ENCODE results near the gene UQCRFS1. TPM values are rescaled to one million over a fixed set of nuclear protein-coding genes. Genes with fewer than 3 reads are reported as not detected.

Gene UQCRFS1
- total RNA-seq, 3 donors from 2014 or later, result 45.8 to 57.6 (median 52.3) TPM

- ATAC-seq, result no peak
These were observed 6.5 kb downstream of the UQCRFS1 start for GRCh38 chr19:29206453-29206852.

DNA sequence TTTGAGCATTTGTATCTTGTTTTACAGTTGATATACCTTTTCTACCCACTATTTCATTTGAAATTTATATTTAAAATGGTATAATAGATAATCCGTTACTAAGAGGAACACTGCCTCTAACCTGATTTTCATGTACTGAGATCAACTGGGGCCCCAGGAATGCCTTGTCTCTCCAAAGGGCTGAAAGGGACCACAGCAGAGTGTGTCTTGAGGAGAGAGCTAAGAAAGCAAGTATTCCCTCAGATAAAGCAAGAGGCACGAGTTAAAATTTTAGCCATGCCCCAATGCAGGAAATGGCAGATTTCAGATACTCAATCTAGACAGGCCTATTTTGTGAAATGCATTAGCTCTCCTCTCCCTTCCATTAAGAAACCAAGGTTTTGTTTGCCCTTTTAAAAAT is 10.7 kb downstream of the UQCRFS1 start:
- ATAC-seq (no peak), DNase-seq (no peak)
- Mint-ChIP-seq H3K9me3 (peaks cover 7% of the 10 kb centered on the region), H3K36me3 (ENCODE audit: insufficient read depth) (peaks cover 22% of the 10 kb centered on the region), H3K27me3 (ENCODE audit: low read depth) (no peaks in the 10 kb centered on the region), H3K4me1 (ENCODE audit: low read depth) (peaks cover 10% of the 10 kb centered on the region), H3K4me3 (no peak overlapping the region)

More at GRCh38 chr19:29206453-29206852, 6.5 kb downstream of the UQCRFS1 start:
- Mint-ChIP-seq H3K4me3 (no peak overlapping the region), H3K36me3 (ENCODE audit: insufficient read depth) (peaks cover 38% of the 10 kb centered on the region), H3K4me1 (ENCODE audit: low read depth) (peaks cover 33% of the 10 kb centered on the region), H3K27me3 (ENCODE audit: low read depth) (no peaks in the 10 kb centered on the region), H3K9me3 (peaks cover 4% of the 10 kb centered on the region)
- no peak for DNase-seq

- no peak for DNase-seq
- Mint-ChIP-seq H3K4me1 (ENCODE audit: low read depth) (peaks cover 10% of the 10 kb centered on the region), H3K9me3 (peaks cover 7% of the 10 kb centered on the region), H3K4me3 (no peak overlapping the region), H3K36me3 (ENCODE audit: insufficient read depth) (peaks cover 20% of the 10 kb centered on the region), H3K27me3 (ENCODE audit: low read depth) (no peaks in the 10 kb centered on the region)
- ATAC-seq, result no peak
These were observed 11.1 kb downstream of the UQCRFS1 start for GRCh38 chr19:29201855-29202254.

DNA sequence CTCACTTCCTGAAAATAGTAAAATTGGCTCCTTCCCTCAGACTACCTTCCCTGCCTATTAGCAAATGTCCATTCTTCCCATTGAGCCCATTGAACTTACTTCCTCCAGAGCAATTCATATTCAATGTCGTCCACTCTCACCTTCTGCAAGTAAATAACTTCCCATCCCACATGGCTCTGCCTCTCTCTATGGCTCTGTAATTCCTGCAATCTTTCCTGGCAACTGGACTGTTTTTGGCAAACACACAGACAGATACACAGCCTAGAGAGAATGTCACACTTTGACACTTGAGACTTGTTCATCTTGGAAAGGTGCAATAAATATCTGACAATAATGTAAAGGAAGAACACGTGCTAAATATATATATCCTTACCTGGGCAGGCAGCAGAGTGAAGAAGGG is 18.3 kb downstream of the UQCRFS1 start:
- Mint-ChIP-seq H3K36me3 (ENCODE audit: insufficient read depth) (no peaks in the 10 kb centered on the region), H3K9me3 (peaks cover 7% of the 10 kb centered on the region), H3K27me3 (ENCODE audit: low read depth) (no peaks in the 10 kb centered on the region), H3K4me1 (ENCODE audit: low read depth) (peaks cover 5% of the 10 kb centered on the region), H3K4me3 (no peak overlapping the region)
- ATAC-seq (no peak), DNase-seq (no peak)

DNA sequence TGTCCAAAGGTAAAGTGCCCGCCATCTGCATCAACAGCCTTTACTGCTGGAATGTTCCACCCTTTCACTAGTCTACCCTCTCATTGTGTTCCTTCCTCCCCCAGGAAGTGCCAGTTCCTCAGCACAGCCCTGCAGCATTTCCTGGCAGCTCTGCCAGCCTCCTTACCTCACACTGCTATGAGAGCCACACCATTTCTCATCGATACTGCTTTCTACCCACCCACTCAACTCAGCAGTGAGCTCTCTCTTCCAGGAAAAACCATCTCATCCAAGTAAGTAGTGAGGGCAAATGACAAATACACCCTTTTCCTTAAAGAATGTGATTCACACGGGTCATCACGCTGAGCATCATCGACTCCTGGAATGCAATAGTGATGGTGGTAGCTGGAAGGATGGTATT is 19.8 kb downstream of the UQCRFS1 start:
- ATAC-seq (no peak), DNase-seq (no peak)
- Mint-ChIP-seq H3K4me1 (ENCODE audit: low read depth) (peaks cover 5% of the 10 kb centered on the region), H3K9me3 (peaks cover 4% of the 10 kb centered on the region), H3K4me3 (no peak overlapping the region), H3K27me3 (ENCODE audit: low read depth) (no peaks in the 10 kb centered on the region), H3K36me3 (ENCODE audit: insufficient read depth) (no peaks in the 10 kb centered on the region)

DNA sequence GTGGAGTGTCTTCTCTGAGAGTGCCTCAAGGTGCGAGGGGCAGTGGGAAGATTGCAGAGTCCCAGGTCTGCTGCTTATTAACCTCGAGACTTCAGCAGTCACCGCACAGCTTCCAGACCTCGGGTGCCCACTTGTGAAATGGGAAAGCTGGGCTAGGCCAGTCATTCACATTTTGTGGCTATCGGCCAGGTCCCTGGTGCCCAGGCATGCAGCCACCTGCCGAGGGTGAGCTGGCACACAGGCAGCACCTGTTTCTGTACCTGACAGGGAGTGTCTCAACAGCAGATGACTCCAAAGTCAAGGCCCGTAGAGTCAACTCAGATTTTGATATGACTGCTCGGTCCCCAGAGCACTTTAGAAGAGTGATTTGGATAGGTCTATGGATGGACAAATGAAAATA is 21.9 kb downstream of the UQCRFS1 start:
- H3K9me3 Mint-ChIP-seq, result no peaks in the 10 kb centered on the region
- H3K4me1 Mint-ChIP-seq (ENCODE audit: low read depth), result peaks cover 5% of the 10 kb centered on the region
- H3K27me3 Mint-ChIP-seq (ENCODE audit: low read depth), result peaks cover 2% of the 10 kb centered on the region
- H3K4me3 Mint-ChIP-seq, result no peak overlapping the region
- no peaks in the 10 kb centered on the region for H3K36me3 Mint-ChIP-seq (ENCODE audit: insufficient read depth)
- ATAC-seq (no peak), DNase-seq (no peak)

- Mint-ChIP-seq H3K4me1 (ENCODE audit: low read depth) (peaks cover 5% of the 10 kb centered on the region), H3K36me3 (ENCODE audit: insufficient read depth) (no peaks in the 10 kb centered on the region), H3K4me3 (no peak overlapping the region), H3K27me3 (ENCODE audit: low read depth) (peaks cover 4% of the 10 kb centered on the region), H3K9me3 (no peaks in the 10 kb centered on the region)
- ATAC-seq, result no peak
- no peak for DNase-seq
These were observed 24.0 kb downstream of the UQCRFS1 start for GRCh38 chr19:29189033-29189360.

- Mint-ChIP-seq H3K9me3 (no peaks in the 10 kb centered on the region), H3K4me1 (ENCODE audit: low read depth) (peaks cover 5% of the 10 kb centered on the region), H3K36me3 (ENCODE audit: insufficient read depth) (no peaks in the 10 kb centered on the region), H3K27me3 (ENCODE audit: low read depth) (peaks cover 4% of the 10 kb centered on the region), H3K4me3 (no peak overlapping the region)
- ATAC-seq (no peak), DNase-seq (no peak)
These were observed 24.5 kb downstream of the UQCRFS1 start for GRCh38 chr19:29188289-29189032.

DNA sequence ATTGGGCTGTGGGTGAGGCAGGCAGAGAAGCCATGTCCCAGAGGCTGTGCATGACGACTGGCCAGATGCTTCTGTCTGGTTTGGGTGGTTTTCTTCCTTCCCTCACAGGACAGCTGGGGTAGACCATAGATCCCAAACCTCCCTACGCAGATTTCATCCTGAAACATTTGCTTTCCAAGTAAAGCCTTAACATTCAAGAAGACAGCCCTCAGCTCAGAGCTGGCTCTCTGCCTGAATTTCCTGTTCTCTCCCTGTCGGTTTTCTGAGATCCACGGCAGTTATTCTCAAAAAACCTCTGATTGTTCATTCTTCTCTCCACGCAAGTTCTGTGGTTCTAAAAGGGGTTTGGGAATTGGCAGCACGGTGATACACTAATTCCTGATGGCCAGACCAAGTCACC is 25.3 kb downstream of the UQCRFS1 start:
- no peaks in the 10 kb centered on the region for H3K9me3 Mint-ChIP-seq
- DNase-seq (no peak), ATAC-seq (no peak)
- no peak overlapping the region for H3K4me3 Mint-ChIP-seq
- H3K27me3 Mint-ChIP-seq (ENCODE audit: low read depth), result peaks cover 4% of the 10 kb centered on the region
- H3K4me1 Mint-ChIP-seq (ENCODE audit: low read depth), result no peaks in the 10 kb centered on the region
- H3K36me3 Mint-ChIP-seq (ENCODE audit: insufficient read depth), result no peaks in the 10 kb centered on the region

DNA sequence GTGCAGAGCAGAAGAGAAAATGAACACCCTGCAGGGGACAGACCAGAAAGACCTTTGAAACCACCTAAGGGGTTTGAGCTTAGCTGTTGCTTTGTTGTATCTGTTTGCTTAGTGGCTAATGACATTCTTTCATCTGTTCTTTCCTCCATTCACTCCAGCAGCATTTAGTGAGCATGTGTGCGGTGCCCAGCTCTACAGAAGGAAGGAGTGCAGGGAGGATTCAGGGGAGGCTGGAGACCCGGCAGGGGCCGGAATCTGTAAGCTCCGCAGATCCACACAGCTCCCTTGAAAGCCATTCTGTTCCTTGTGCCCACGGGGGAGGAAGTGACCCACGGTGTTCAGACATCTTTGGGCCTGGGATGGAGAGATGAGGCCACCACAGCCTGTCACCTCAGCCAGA is 27.5 kb downstream of the UQCRFS1 start:
- H3K9me3 Mint-ChIP-seq, result no peaks in the 10 kb centered on the region
- ATAC-seq (no peak), DNase-seq (no peak)
- H3K36me3 Mint-ChIP-seq (ENCODE audit: insufficient read depth), result no peaks in the 10 kb centered on the region
- no peak overlapping the region for H3K4me3 Mint-ChIP-seq
- H3K27me3 Mint-ChIP-seq (ENCODE audit: low read depth), result peaks cover 4% of the 10 kb centered on the region
- H3K4me1 Mint-ChIP-seq (ENCODE audit: low read depth), result no peaks in the 10 kb centered on the region

GRCh38 chr19:29176981-29177754 is 35.8 kb downstream of the UQCRFS1 start:
- no peaks in the 10 kb centered on the region for H3K36me3 Mint-ChIP-seq (ENCODE audit: insufficient read depth)
- DNase-seq (no peak), ATAC-seq (no peak)
- H3K9me3 Mint-ChIP-seq, result peaks cover 54% of the 10 kb centered on the region
- H3K4me3 Mint-ChIP-seq, result no peak overlapping the region
- no peaks in the 10 kb centered on the region for H3K27me3 Mint-ChIP-seq (ENCODE audit: low read depth)
- H3K4me1 Mint-ChIP-seq (ENCODE audit: low read depth), result no peaks in the 10 kb centered on the region

GRCh38 chr19:29173896-29174295 is 39.1 kb downstream of the UQCRFS1 start:
- Mint-ChIP-seq H3K4me1 (ENCODE audit: low read depth) (no peaks in the 10 kb centered on the region), H3K9me3 (peaks cover 56% of the 10 kb centered on the region), H3K36me3 (ENCODE audit: insufficient read depth) (no peaks in the 10 kb centered on the region), H3K27me3 (ENCODE audit: low read depth) (no peaks in the 10 kb centered on the region), H3K4me3 (no peak overlapping the region)
- ATAC-seq (no peak), DNase-seq (no peak)

DNA sequence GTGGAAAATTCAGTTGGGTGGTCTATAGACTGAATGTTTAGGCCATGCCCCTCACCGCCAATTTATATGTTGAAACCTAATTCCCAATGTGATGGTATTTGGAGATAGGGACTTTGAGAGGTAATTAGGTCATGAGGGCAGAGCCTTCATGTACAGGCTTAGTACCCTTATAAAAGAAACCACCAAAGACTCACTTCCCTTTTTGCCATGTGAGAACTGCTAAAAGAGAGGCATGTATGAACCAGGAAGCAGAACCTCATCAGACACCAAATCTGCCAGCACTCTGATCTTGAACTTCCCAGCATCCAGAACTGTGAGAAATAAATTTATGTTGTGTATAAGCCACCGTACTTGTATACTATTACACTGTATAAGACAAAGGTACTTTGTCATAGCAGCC is 40.6 kb downstream of the UQCRFS1 start:
- Mint-ChIP-seq H3K36me3 (ENCODE audit: insufficient read depth) (no peaks in the 10 kb centered on the region), H3K4me3 (no peak overlapping the region), H3K4me1 (ENCODE audit: low read depth) (no peaks in the 10 kb centered on the region), H3K9me3 (peaks cover 53% of the 10 kb centered on the region), H3K27me3 (ENCODE audit: low read depth) (no peaks in the 10 kb centered on the region)
- ATAC-seq, result no peak
- DNase-seq, result no peak

DNA sequence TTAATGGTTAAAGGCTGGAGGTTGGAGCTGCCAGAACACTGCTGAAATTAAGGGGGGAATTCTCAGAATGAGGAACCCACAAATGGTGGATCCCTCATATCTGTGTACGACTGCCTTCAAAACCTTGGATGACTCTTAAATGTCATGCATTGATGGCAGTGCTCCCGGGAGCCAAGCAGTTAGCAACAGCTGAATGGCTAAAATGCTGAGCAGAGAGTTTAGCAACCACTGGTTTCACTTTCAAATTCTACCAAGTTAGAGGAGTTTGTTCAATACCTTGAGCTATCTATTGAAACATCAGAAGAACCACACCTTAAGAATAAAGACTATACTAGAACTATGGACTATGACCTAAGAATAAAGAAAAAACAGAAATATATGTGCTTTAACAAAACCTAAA is 41.4 kb downstream of the UQCRFS1 start:
- Mint-ChIP-seq H3K27me3 (ENCODE audit: low read depth) (no peaks in the 10 kb centered on the region), H3K4me1 (ENCODE audit: low read depth) (no peaks in the 10 kb centered on the region), H3K4me3 (no peak overlapping the region), H3K9me3 (peaks cover 45% of the 10 kb centered on the region), H3K36me3 (ENCODE audit: insufficient read depth) (no peaks in the 10 kb centered on the region)
- no peak for DNase-seq
- ATAC-seq, result no peak

GRCh38 chr19:29170554-29170953 is 42.4 kb downstream of the UQCRFS1 start:
- ATAC-seq, result no peak
- no peaks in the 10 kb centered on the region for H3K36me3 Mint-ChIP-seq (ENCODE audit: insufficient read depth)
- H3K9me3 Mint-ChIP-seq, result peaks cover 36% of the 10 kb centered on the region
- H3K4me3 Mint-ChIP-seq, result no peak overlapping the region
- DNase-seq, result no peak
- no peaks in the 10 kb centered on the region for H3K27me3 Mint-ChIP-seq (ENCODE audit: low read depth)
- H3K4me1 Mint-ChIP-seq (ENCODE audit: low read depth), result no peaks in the 10 kb centered on the region

All from activated T-cell treated with anti-CD3 and anti-CD28 coated beads, Interleukin-2, amount 50 U/mL, for 4 hours (primary cell).